PC-3 (cell line): ENCODE measurements around the gene WNT7B. TPM values are rescaled to one million over a fixed set of nuclear protein-coding genes. Genes with fewer than 3 reads are reported as not detected.

ENCODE experiments used
- ATAC-seq: fragments of 200-7000 bp; cut with Tn5 transposase; 2 replicates; pipeline ENCODE4 v1.9.1; 2020; ENCODE audit warnings: mild to moderate bottlenecking, moderate library complexity
- BruUV-seq: library from RNA; stranded (reverse); fragments of 400-500 nt; replicated peaks from 2 replicates; lab custom pipeline; 2021; lab: Mats Ljungman, UMichigan
- CTCF ChIA-PET: fragments of 300-600 bp; sonication (Branson Sonifier 250); formaldehyde crosslinking; loops from one replicate; lab custom pipeline; 2022; ENCODE audit warnings: antibody characterized with exemption; lab: Charles Lee
- POLR2A ChIA-PET: fragments of 300-600 bp; sonication (Branson Sonifier 250); formaldehyde crosslinking; loops from one replicate; lab custom pipeline; 2022; ENCODE audit warnings: antibody characterized with exemption; ENCODE audit not compliant: unreplicated experiment; lab: Charles Lee
- DNase-seq: peaks from one replicate; pipeline ENCODE4 v3.0.0-alpha.2; 2015
- H2AFZ ChIP-seq: fragments of 300-600 bp; sonication (generic); 2 replicates; pipeline ENCODE4 v1.6.0; 2016; ENCODE audit warnings: antibody characterized with exemption, low read length
- H3F3A ChIP-seq: fragments of 300-600 bp; sonication (generic); one replicate; pipeline ENCODE4 v1.6.0; 2017; ENCODE audit warnings: antibody characterized with exemption, low read length, control low read depth, mild to moderate bottlenecking; ENCODE audit not compliant: unreplicated experiment
- H3K27ac ChIP-seq: fragments of 300-600 bp; sonication (generic); 2 replicates; pipeline ENCODE4 v1.5.1; 2016; ENCODE audit warnings: mild to moderate bottlenecking, low read length
- H3K27me3 ChIP-seq: fragments of 300-600 bp; sonication (generic); 2 replicates; pipeline ENCODE4 v1.6.1; 2016; ENCODE audit warnings: low read length, mixed read lengths
- H3K36me3 ChIP-seq: fragments of 300-600 bp; sonication (generic); 2 replicates; pipeline ENCODE4 v1.6.1; 2016; ENCODE audit warnings: low read depth, mixed run types, low read length, mixed read lengths
- H3K4me1 ChIP-seq: fragments of 300-600 bp; sonication (generic); 2 replicates; pipeline ENCODE4 v1.5.1; 2016; ENCODE audit warnings: low read length; ENCODE audit not compliant: insufficient read depth
- H3K4me2 ChIP-seq: fragments of 300-600 bp; sonication (generic); 2 replicates; pipeline ENCODE4 v1.6.0; 2016; ENCODE audit warnings: low read length
- H3K4me3 ChIP-seq: fragments of 300-600 bp; sonication (generic); 2 replicates; pipeline ENCODE4 v1.5.1; 2016; ENCODE audit warnings: mild to moderate bottlenecking, low read length, mixed read lengths
- H3K79me2 ChIP-seq: fragments of 300-600 bp; sonication (generic); 2 replicates; pipeline ENCODE4 v1.6.1; 2017; ENCODE audit warnings: low read length, mixed read lengths
- H3K9ac ChIP-seq: fragments of 300-600 bp; sonication (generic); 2 replicates; pipeline ENCODE4 v1.6.0; 2016; ENCODE audit warnings: mild to moderate bottlenecking, low read length
- H3K9me2 ChIP-seq: fragments of 300-600 bp; sonication (generic); replicated peaks from 2 replicates; pipeline ENCODE4 v1.6.1; 2016; ENCODE audit warnings: mixed run types, low read length, mixed read lengths
- H3K9me3 ChIP-seq: fragments of 300-600 bp; sonication (generic); 2 replicates; pipeline ENCODE4 v1.6.1; 2016; ENCODE audit warnings: low read length, mixed read lengths
- H4K20me1 ChIP-seq: fragments of 300-600 bp; sonication (generic); 2 replicates; pipeline ENCODE4 v1.6.1; 2016; ENCODE audit warnings: low read length, mixed read lengths
- EZH2 ChIP-seq: fragments of 300-600 bp; sonication (generic); IDR thresholded peaks from one replicate; pipeline ENCODE4 v1.6.1; 2017; ENCODE audit warnings: antibody characterized with exemption, mild to moderate bottlenecking, low read length; ENCODE audit not compliant: unreplicated experiment
- EZH2phosphoT487 ChIP-seq: fragments of 300-600 bp; sonication (generic); IDR thresholded peaks from 2 replicates; pipeline ENCODE4 v1.6.1; 2018; ENCODE audit warnings: mild to moderate bottlenecking, antibody characterized with exemption, low read length, borderline replicate concordance
- intact Hi-C: fragments of 100-400 bp; cut with micrococcal nuclease; formaldehyde crosslinking; loops from 2 replicates; pipeline ENCODE4 v1.9.0; 2023
- total RNA-seq: library from RNA; depleted of rRNA; stranded (reverse); fragments of >200 nt; gene quantifications from 2 replicates; pipeline ENCODE4 v1.2.3, GENCODE V29; 2014
- TF ChIP-seq, protein P1 (sequence below): fragments of 300-600 bp; sonication (generic); conservative IDR thresholded peaks from 2 replicates; pipeline ENCODE4 v1.5.1; 2017; ENCODE audit warnings: antibody characterized with exemption, low read depth, mild to moderate bottlenecking, low read length

WNT7B gene
- total RNA-seq, 1 experiment from 2014 or later: 42.0 TPM

DNA sequence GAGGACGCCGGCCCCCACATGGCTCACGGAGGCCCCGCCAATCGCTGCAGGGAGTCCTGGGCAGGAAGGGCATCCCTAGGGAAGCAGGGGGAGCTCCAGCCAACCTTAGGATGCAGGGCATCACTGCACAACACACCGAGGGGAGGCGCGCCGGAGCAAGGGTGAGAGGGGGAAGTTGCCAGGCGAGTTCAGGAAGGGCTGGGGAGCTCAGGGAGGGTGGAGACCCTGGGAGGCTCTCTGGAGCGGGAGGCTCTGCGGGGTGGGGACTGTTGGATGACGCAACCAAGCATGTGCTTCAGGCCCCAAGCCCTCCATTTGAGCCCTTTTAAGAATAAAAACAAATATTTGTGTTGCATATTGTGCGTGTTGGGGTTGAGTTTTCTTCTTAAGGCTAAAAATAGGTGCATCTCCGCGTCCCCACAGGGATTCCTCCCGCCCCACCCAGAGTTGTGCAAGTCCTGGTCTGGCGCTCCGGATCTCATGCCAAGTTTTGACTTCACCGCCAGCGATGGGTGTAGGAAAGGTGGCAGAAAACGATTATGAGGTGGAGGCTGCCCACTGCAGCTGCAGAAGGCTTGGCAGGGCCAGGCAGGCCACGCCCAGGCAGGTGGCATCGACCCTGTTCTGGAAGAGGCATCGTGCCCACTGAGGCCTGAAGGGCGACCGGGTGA, 65.2 kb downstream of the WNT7B start:
- Histone ChIP-seq H2AFZ (no peak overlapping the region), H3K4me2 (peak overlapping the region; percentile 64), H3K36me3 (no peaks in the 10 kb centered on the region), H3K4me1 (peaks cover 26% of the 10 kb centered on the region), H3F3A (no peaks in the 10 kb centered on the region), H3K9me2 (no peaks in the 10 kb centered on the region), H4K20me1 (no peaks in the 10 kb centered on the region), H3K9me3 (no peaks in the 10 kb centered on the region), H3K9ac (peak overlapping the region; percentile 40; the same call in 1 of the 2 replicates), H3K27ac (peak overlapping the region; percentile 66), H3K79me2 (no peaks in the 10 kb centered on the region), H3K4me3 (no peak overlapping the region), H3K27me3 (no peaks in the 10 kb centered on the region)
- ChIA-PET CTCF (no interaction called here), POLR2A (no interaction called here)
- DNase-seq: peak; percentile 78
- ATAC-seq: peak; percentile 59
- no TSS peak for BruUV-seq
- no peak for TF ChIP-seq EZH2
- no peak for TF ChIP-seq EZH2phosphoT487
- TF ChIP-seq, protein P1, sequence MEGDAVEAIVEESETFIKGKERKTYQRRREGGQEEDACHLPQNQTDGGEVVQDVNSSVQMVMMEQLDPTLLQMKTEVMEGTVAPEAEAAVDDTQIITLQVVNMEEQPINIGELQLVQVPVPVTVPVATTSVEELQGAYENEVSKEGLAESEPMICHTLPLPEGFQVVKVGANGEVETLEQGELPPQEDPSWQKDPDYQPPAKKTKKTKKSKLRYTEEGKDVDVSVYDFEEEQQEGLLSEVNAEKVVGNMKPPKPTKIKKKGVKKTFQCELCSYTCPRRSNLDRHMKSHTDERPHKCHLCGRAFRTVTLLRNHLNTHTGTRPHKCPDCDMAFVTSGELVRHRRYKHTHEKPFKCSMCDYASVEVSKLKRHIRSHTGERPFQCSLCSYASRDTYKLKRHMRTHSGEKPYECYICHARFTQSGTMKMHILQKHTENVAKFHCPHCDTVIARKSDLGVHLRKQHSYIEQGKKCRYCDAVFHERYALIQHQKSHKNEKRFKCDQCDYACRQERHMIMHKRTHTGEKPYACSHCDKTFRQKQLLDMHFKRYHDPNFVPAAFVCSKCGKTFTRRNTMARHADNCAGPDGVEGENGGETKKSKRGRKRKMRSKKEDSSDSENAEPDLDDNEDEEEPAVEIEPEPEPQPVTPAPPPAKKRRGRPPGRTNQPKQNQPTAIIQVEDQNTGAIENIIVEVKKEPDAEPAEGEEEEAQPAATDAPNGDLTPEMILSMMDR: peak; percentile 33; the same call in 1 of the 2 replicates
- intact Hi-C loops: loop anchor here (2.0 kb wide), 1 partner anchor 57 kb away; no protein-coding TSS in a partner anchor

GRCh38 chr22:45910928-45911467, 66.0 kb downstream of the WNT7B start:
- TF ChIP-seq EZH2: no peak
- no peak for TF ChIP-seq EZH2phosphoT487
- TF ChIP-seq, protein P1: no peak
- Histone ChIP-seq H3K27ac (peak overlapping the region; percentile 66), H4K20me1 (no peaks in the 10 kb centered on the region), H3K4me3 (no peak overlapping the region), H3K9me3 (no peaks in the 10 kb centered on the region), H3K9me2 (no peaks in the 10 kb centered on the region), H3K4me2 (peak overlapping the region; percentile 64; the same call in 1 of the 2 replicates), H3F3A (no peaks in the 10 kb centered on the region), H3K9ac (no peak overlapping the region), H3K36me3 (no peaks in the 10 kb centered on the region), H3K27me3 (no peaks in the 10 kb centered on the region), H3K79me2 (no peaks in the 10 kb centered on the region), H3K4me1 (peaks cover 26% of the 10 kb centered on the region), H2AFZ (no peak overlapping the region)
- CTCF ChIA-PET: no interaction called here
- DNase-seq: no peak
- POLR2A ChIA-PET: no interaction called here
- ATAC-seq: no peak
- intact Hi-C loops: no loop called here
- no TSS peak for BruUV-seq

GRCh38 chr22:45908961-45909360, 68.0 kb downstream of the WNT7B start:
- Histone ChIP-seq H3K9ac (no peak overlapping the region), H3K4me1 (peaks cover 25% of the 10 kb centered on the region), H3K9me2 (no peaks in the 10 kb centered on the region), H3K36me3 (no peaks in the 10 kb centered on the region), H3K27ac (no peak overlapping the region), H3K4me3 (no peak overlapping the region), H3K4me2 (no peak overlapping the region), H3F3A (no peaks in the 10 kb centered on the region), H3K27me3 (no peaks in the 10 kb centered on the region), H3K79me2 (no peaks in the 10 kb centered on the region), H4K20me1 (no peaks in the 10 kb centered on the region), H2AFZ (no peak overlapping the region), H3K9me3 (no peaks in the 10 kb centered on the region)
- POLR2A ChIA-PET: no interaction called here
- TF ChIP-seq EZH2 (no peak), EZH2phosphoT487 (no peak)
- TF ChIP-seq, protein P1: no peak
- ATAC-seq (no peak), DNase-seq (no peak)
- intact Hi-C loops: no loop called here
- no TSS peak for BruUV-seq
- CTCF ChIA-PET: no interaction called here
